Measurements from ENCODE around the gene TMED7.

The TMED7 gene

DNA sequence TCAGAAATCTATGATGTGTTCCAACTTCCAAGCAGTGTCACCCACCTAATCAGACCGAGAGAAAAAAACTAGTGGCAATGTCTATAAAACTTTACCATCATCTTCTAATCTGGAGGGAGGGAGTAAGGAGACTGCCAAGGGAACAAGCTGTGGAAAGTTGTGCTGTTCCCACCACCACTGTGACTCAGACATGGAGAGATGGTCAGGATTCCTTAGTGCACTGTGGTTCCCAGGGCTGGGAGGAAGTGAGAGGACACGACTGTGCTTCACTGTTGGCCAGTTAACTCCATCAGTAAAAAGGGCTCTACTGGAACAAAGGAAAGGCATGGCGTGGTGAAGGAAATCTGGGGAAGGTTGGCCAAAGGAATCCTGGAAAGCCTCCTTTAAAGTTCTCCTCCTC is 42.4 kb downstream of the TMED7 start:
- Histone ChIP-seq H3K4me3 (ENCODE audit: extremely low read depth, insufficient read depth, low read length, poor library complexity, severe bottlenecking) (no peak overlapping the region), H3K36me3 (ENCODE audit: control insufficient read depth, insufficient read depth, low read length) (no peaks in the 10 kb centered on the region), H3K4me1 (ENCODE audit: control insufficient read depth, insufficient read depth, low read length, poor library complexity, severe bottlenecking) (peaks cover 17% of the 10 kb centered on the region), H3K9me3 (ENCODE audit: control insufficient read depth, low read length) (no peaks in the 10 kb centered on the region), H3K27ac (ENCODE audit: low read depth, low read length, severe bottlenecking) (peak overlapping the region; percentile 46)
- 20 to 50% methylated on average over 1 of the region's 3 CpGs for WGBS, 2 experiments (ENCODE audit: insufficient coverage in 2 of 2)

GRCh38 chr5:115580941-115581340 is 44.9 kb downstream of the TMED7 start:
- H3K36me3 ChIP-seq (ENCODE audit: control insufficient read depth, insufficient read depth, low read length), result no peaks in the 10 kb centered on the region
- no peak overlapping the region for H3K27ac ChIP-seq (ENCODE audit: low read depth, low read length, severe bottlenecking)
- H3K9me3 ChIP-seq (ENCODE audit: control insufficient read depth, low read length), result no peaks in the 10 kb centered on the region
- H3K4me3 ChIP-seq (ENCODE audit: extremely low read depth, insufficient read depth, low read length, poor library complexity, severe bottlenecking), result no peak overlapping the region
- WGBS, 2 experiments (ENCODE audit: insufficient coverage in 2 of 2), result 67 to 100% methylated on average over 1 of the region's 2 CpGs
- peaks cover 22% of the 10 kb centered on the region for H3K4me1 ChIP-seq (ENCODE audit: control insufficient read depth, insufficient read depth, low read length, poor library complexity, severe bottlenecking)

- H3K27ac ChIP-seq (ENCODE audit: low read depth, low read length, severe bottlenecking), result no peak overlapping the region
- no peaks in the 10 kb centered on the region for H3K36me3 ChIP-seq (ENCODE audit: control insufficient read depth, insufficient read depth, low read length)
- peaks cover 20% of the 10 kb centered on the region for H3K4me1 ChIP-seq (ENCODE audit: control insufficient read depth, insufficient read depth, low read length, poor library complexity, severe bottlenecking)
- WGBS, 2 experiments (ENCODE audit: insufficient coverage in 2 of 2), result 93 to 100% methylated on average over 3 to 4 of the region's 6 CpGs
- no peak overlapping the region for H3K4me3 ChIP-seq (ENCODE audit: extremely low read depth, insufficient read depth, low read length, poor library complexity, severe bottlenecking)
- H3K9me3 ChIP-seq (ENCODE audit: control insufficient read depth, low read length), result no peaks in the 10 kb centered on the region
Observed at GRCh38 chr5:115579747-115580173, 46.1 kb downstream of the TMED7 start.

DNA sequence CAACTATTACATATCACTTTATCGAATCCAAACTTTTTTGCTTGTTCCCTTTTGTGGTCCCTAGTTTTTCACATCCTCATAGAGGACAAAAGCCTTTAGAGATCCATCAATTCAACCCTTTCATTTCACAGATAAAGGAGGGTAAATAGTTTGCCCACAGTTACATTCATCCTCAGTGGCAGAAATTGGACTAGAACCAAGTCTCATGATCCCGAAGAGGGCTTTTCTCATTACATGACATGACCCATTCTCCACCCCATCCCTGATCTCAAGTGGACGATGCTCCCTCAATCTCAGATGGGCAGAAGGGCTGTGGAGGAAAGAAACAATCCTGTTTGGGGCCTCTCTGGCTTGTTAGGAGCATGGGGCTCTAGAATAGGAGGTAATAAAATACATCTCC is 46.6 kb downstream of the TMED7 start:
- Histone ChIP-seq H3K36me3 (ENCODE audit: control insufficient read depth, insufficient read depth, low read length) (no peaks in the 10 kb centered on the region), H3K4me1 (ENCODE audit: control insufficient read depth, insufficient read depth, low read length, poor library complexity, severe bottlenecking) (peaks cover 20% of the 10 kb centered on the region), H3K9me3 (ENCODE audit: control insufficient read depth, low read length) (no peaks in the 10 kb centered on the region), H3K27ac (ENCODE audit: low read depth, low read length, severe bottlenecking) (no peak overlapping the region), H3K4me3 (ENCODE audit: extremely low read depth, insufficient read depth, low read length, poor library complexity, severe bottlenecking) (no peak overlapping the region)
- WGBS, 2 experiments (ENCODE audit: insufficient coverage in 2 of 2), result 100% methylated on average over 1 of the region's 3 CpGs; no CpG with 5 or more reads in 1 of the 2 experiments

GRCh38 chr5:115578657-115579056 is 47.2 kb downstream of the TMED7 start:
- Histone ChIP-seq H3K4me1 (ENCODE audit: control insufficient read depth, insufficient read depth, low read length, poor library complexity, severe bottlenecking) (peaks cover 19% of the 10 kb centered on the region), H3K4me3 (ENCODE audit: extremely low read depth, insufficient read depth, low read length, poor library complexity, severe bottlenecking) (no peak overlapping the region), H3K9me3 (ENCODE audit: control insufficient read depth, low read length) (no peaks in the 10 kb centered on the region), H3K27ac (ENCODE audit: low read depth, low read length, severe bottlenecking) (no peak overlapping the region), H3K36me3 (ENCODE audit: control insufficient read depth, insufficient read depth, low read length) (no peaks in the 10 kb centered on the region)
- no CpG with 5 or more reads among the region's 3 CpGs for WGBS, 2 experiments (ENCODE audit: insufficient coverage in 2 of 2)

- Histone ChIP-seq H3K36me3 (ENCODE audit: control insufficient read depth, insufficient read depth, low read length) (no peaks in the 10 kb centered on the region), H3K4me3 (ENCODE audit: extremely low read depth, insufficient read depth, low read length, poor library complexity, severe bottlenecking) (no peak overlapping the region), H3K4me1 (ENCODE audit: control insufficient read depth, insufficient read depth, low read length, poor library complexity, severe bottlenecking) (peaks cover 17% of the 10 kb centered on the region), H3K9me3 (ENCODE audit: control insufficient read depth, low read length) (no peaks in the 10 kb centered on the region), H3K27ac (ENCODE audit: low read depth, low read length, severe bottlenecking) (no peak overlapping the region)
- 88 to 96% methylated on average over 4 of the region's 6 CpGs for WGBS, 2 experiments (ENCODE audit: insufficient coverage in 2 of 2)
Observed at GRCh38 chr5:115577741-115578140, 48.1 kb downstream of the TMED7 start.

DNA sequence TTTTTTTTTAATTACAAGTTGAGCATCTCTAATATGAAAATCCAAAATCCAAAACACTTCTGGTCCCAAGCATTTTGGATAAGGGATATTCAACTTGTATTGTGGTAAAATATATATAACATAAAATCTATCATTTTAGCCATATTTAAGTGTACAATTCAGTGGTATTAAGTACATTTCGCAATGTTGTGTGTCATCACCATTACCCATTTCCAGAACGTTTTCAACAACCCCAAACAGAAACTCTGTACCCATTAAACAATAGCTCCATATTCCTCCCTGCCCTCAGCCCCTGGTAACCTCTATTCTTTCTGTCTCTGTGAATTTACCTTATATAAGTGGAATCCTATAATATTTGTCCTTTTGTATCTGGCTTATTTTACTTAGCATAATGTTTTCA is 48.5 kb downstream of the TMED7 start:
- H3K9me3 ChIP-seq (ENCODE audit: control insufficient read depth, low read length), result no peaks in the 10 kb centered on the region
- WGBS, 2 experiments (ENCODE audit: insufficient coverage in 2 of 2), result no CpG with 5 or more reads among the region's 2 CpGs
- H3K27ac ChIP-seq (ENCODE audit: low read depth, low read length, severe bottlenecking), result no peak overlapping the region
- H3K4me3 ChIP-seq (ENCODE audit: extremely low read depth, insufficient read depth, low read length, poor library complexity, severe bottlenecking), result no peak overlapping the region
- H3K36me3 ChIP-seq (ENCODE audit: control insufficient read depth, insufficient read depth, low read length), result no peaks in the 10 kb centered on the region
- peaks cover 19% of the 10 kb centered on the region for H3K4me1 ChIP-seq (ENCODE audit: control insufficient read depth, insufficient read depth, low read length, poor library complexity, severe bottlenecking)

DNA sequence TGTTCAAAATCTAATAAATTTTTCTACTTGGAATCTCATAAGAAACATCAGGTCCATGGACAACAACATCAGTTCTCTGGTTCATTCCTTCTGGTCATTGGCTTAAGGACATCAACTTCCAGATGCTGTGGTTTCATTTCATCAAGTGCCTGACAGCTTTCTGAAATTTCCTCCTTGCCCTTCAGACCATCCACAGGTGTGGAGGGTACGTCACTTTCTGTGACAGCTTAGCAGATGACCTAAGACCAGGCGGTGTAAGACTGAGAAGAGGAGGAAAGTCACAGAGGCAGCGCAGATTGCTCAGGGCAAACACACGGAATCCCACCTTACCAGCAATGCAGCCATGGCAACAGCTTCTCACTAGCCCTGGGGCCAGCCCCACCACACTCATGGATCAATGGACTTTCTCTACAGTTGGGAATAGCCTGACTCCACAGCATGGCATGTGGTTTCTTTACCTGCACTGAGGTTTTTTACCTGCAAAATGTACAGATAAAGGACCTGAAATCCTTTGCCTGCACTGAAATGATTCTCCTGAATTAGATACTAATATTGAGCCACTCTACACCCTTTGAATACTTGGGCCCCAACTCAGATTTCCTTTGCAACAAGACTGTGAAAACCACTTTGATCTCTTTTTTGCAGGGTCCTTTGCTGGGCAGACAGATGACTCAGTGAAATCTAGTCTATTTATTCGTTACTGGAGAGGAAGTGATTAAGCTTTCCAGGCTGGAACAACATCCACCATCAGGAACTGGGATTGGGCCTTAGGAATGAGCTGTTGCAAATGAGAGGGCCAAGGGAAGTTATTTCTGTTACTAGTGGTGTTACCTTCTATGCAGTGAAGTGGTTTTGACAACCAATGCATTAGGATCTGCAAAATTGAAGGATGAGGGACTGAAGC is 50.4 kb downstream of the TMED7 start:
- 90 to 100% methylated on average over 2 to 4 of the region's 5 CpGs for WGBS, 2 experiments (ENCODE audit: insufficient coverage in 2 of 2)
- Histone ChIP-seq H3K9me3 (ENCODE audit: control insufficient read depth, low read length) (no peaks in the 10 kb centered on the region), H3K27ac (ENCODE audit: low read depth, low read length, severe bottlenecking) (peak overlapping the region; percentile 51), H3K4me1 (ENCODE audit: control insufficient read depth, insufficient read depth, low read length, poor library complexity, severe bottlenecking) (peaks cover 19% of the 10 kb centered on the region), H3K4me3 (ENCODE audit: extremely low read depth, insufficient read depth, low read length, poor library complexity, severe bottlenecking) (no peak overlapping the region), H3K36me3 (ENCODE audit: control insufficient read depth, insufficient read depth, low read length) (no peaks in the 10 kb centered on the region)

DNA sequence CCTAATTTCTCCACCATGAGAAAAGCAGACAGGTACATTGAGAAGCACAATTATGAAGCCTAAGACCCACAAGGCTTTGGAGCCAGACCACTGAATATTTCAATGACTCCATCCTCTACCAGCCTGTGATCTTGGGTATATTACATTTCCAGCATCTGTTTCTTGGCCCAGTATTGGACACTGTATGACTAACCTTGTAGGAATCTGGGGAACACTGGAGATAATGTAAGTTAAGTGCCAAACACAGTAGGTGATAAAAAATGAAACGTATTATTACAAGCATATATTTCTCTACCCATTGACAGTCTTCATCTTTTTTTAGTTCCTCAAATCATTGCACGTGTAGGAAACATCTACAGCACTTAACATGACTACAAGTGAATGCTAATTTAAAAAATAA is 52.7 kb downstream of the TMED7 start:
- H3K4me3 ChIP-seq (ENCODE audit: extremely low read depth, insufficient read depth, low read length, poor library complexity, severe bottlenecking), result no peak overlapping the region
- no peaks in the 10 kb centered on the region for H3K9me3 ChIP-seq (ENCODE audit: control insufficient read depth, low read length)
- H3K36me3 ChIP-seq (ENCODE audit: control insufficient read depth, insufficient read depth, low read length), result no peaks in the 10 kb centered on the region
- peaks cover 19% of the 10 kb centered on the region for H3K4me1 ChIP-seq (ENCODE audit: control insufficient read depth, insufficient read depth, low read length, poor library complexity, severe bottlenecking)
- WGBS, 2 experiments (ENCODE audit: insufficient coverage in 2 of 2), result no CpG with 5 or more reads among the region's 2 CpGs
- no peak overlapping the region for H3K27ac ChIP-seq (ENCODE audit: low read depth, low read length, severe bottlenecking)

- H3K36me3 ChIP-seq (ENCODE audit: control insufficient read depth, insufficient read depth, low read length), result no peaks in the 10 kb centered on the region
- H3K9me3 ChIP-seq (ENCODE audit: control insufficient read depth, low read length), result no peaks in the 10 kb centered on the region
- no peak overlapping the region for H3K27ac ChIP-seq (ENCODE audit: low read depth, low read length, severe bottlenecking)
- H3K4me3 ChIP-seq (ENCODE audit: extremely low read depth, insufficient read depth, low read length, poor library complexity, severe bottlenecking), result no peak overlapping the region
- 90 to 91% methylated on average over 3 to 4 of the region's 5 CpGs for WGBS, 2 experiments (ENCODE audit: insufficient coverage in 2 of 2)
- peaks cover 19% of the 10 kb centered on the region for H3K4me1 ChIP-seq (ENCODE audit: control insufficient read depth, insufficient read depth, low read length, poor library complexity, severe bottlenecking)
Observed at GRCh38 chr5:115571441-115571878, 54.4 kb downstream of the TMED7 start.

DNA sequence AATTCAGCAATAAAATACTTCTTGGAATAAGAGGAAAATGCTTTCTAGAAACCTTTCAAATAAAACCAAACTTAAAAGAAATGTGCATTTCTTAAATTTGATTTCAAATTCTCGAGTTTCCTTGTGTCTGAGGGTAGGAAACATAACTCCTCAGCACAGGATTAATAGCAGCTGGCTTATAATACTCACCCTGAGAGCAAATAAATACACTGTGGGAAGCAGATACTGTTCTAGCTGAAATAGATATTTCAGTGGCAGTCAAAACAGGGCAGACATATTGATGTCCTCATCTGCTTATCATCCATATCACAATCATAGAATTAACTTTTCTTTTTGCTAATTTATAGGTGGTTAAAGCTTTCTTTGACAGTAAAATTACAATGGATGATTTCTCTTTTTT is 57.2 kb downstream of the TMED7 start:
- Histone ChIP-seq H3K4me1 (ENCODE audit: control insufficient read depth, insufficient read depth, low read length, poor library complexity, severe bottlenecking) (peaks cover 8% of the 10 kb centered on the region), H3K4me3 (ENCODE audit: extremely low read depth, insufficient read depth, low read length, poor library complexity, severe bottlenecking) (no peak overlapping the region), H3K36me3 (ENCODE audit: control insufficient read depth, insufficient read depth, low read length) (no peaks in the 10 kb centered on the region), H3K27ac (ENCODE audit: low read depth, low read length, severe bottlenecking) (no peak overlapping the region), H3K9me3 (ENCODE audit: control insufficient read depth, low read length) (no peaks in the 10 kb centered on the region)
- whole genome bisulfite sequencing, 2 experiments (ENCODE audit: insufficient coverage in 2 of 2), result no CpG with 5 or more reads among the region's 1 CpG
